B cell (primary cell): ENCODE data around the gene RBBP8NL. TPM values are rescaled to one million over a fixed set of nuclear protein-coding genes. Genes with fewer than 3 reads are reported as not detected.

Source experiments
- ATAC-seq: fragments of 200-7000 bp; cut with Tn5 transposase; one replicate; pipeline ENCODE4 v1.10.0; 2021; ENCODE audit warnings: low read depth, mild to moderate bottlenecking, moderate number of reproducible peaks, moderate library complexity
- CTCF ChIA-PET: fragments of 350-600 bp; sonication (Branson Sonifier 250); formaldehyde crosslinking; loops from one replicate; lab custom pipeline; 2021; ENCODE audit warnings: antibody characterized with exemption, inconsistent platforms; lab: Charles Lee
- POLR2A ChIA-PET: fragments of 350-600 bp; sonication (Branson Sonifier 250); formaldehyde crosslinking; loops from one replicate; lab custom pipeline; 2021; ENCODE audit warnings: antibody characterized with exemption; lab: Charles Lee
- DNase-seq: peaks from one replicate; pipeline ENCODE4 v3.0.0; 2013
- H2AFZ ChIP-seq: 2 replicates; pipeline ENCODE4 v1.6.1; 2012; ENCODE audit warnings: mild to moderate bottlenecking, low read depth, low read length; ENCODE audit not compliant: insufficient read depth, poor library complexity, severe bottlenecking
- H3K27ac ChIP-seq, 2 donors: 1 replicate in 1 of 2; 2 replicates in 1 of 2; pipeline ENCODE4 v1.5.1; 2012 to 2013; ENCODE audit warnings: low read length in 2 of 2, mild to moderate bottlenecking in 2 of 2, moderate library complexity in 1 of 2
- H3K27me3 ChIP-seq, 4 experiments: fragments of 200-600 bp in 1 of 4; sonication (generic) in 1 of 4; replicated peaks in 1 of 4; 1 replicate in 2 of 4; 2 replicates in 2 of 4; pipeline versions ENCODE4 v1.6.1 to v1.7.0; 2013 to 2016; ENCODE audit warnings: low read length in 3 of 4, mild to moderate bottlenecking in 2 of 4, mixed read lengths in 1 of 4, moderate library complexity in 1 of 4; ENCODE audit not compliant: insufficient read depth in 4 of 4, control insufficient read depth in 3 of 4; ENCODE audit errors: control extremely low read depth in 1 of 4
- H3K36me3 ChIP-seq, 2 experiments: replicated peaks in 1 of 2; 1 replicate in 1 of 2; 2 replicates in 1 of 2; pipeline versions ENCODE4 v1.6.1 to v1.7.1; 2013; ENCODE audit warnings: low read length in 1 of 2; ENCODE audit not compliant: insufficient read depth in 2 of 2, control insufficient read depth in 1 of 2; ENCODE audit errors: control extremely low read depth in 1 of 2, extremely low read depth in 1 of 2
- H3K4me1 ChIP-seq, 2 donors: fragments of 200-600 bp in 1 of 2; sonication (generic) in 1 of 2; 1 replicate in 1 of 2; 2 replicates in 1 of 2; pipeline versions ENCODE4 v1.5.1 to v1.6.1; 2013 to 2017; ENCODE audit warnings: low read length in 2 of 2; ENCODE audit not compliant: control insufficient read depth in 2 of 2, insufficient read depth in 2 of 2
- H3K4me2 ChIP-seq: replicated peaks from 2 replicates; pipeline ENCODE3; 2012; ENCODE audit warnings: mild to moderate bottlenecking, low read depth, low read length; ENCODE audit not compliant: poor library complexity, severe bottlenecking
- H3K4me3 ChIP-seq, 5 experiments: fragments of 200-600 bp in 1 of 5; sonication (generic) in 1 of 5; 1 replicate in 3 of 5; 2 replicates in 2 of 5; pipeline versions ENCODE4 v1.5.1 to v1.7.0; 2011 to 2016; ENCODE audit warnings: low read length in 4 of 5, mild to moderate bottlenecking in 4 of 5, low read depth in 2 of 5, control low read depth in 1 of 5, moderate library complexity in 1 of 5; ENCODE audit not compliant: insufficient read depth in 1 of 5; ENCODE audit errors: control extremely low read depth in 1 of 5, extremely low read depth in 1 of 5
- H3K79me2 ChIP-seq: fragments of 200-600 bp; sonication (generic); one replicate; pipeline ENCODE4 v1.6.0; 2016; ENCODE audit warnings: low read length; ENCODE audit not compliant: control insufficient read depth, insufficient read depth
- H3K9ac ChIP-seq: fragments of 200-600 bp; sonication (generic); 2 replicates; pipeline ENCODE4 v1.6.1; 2017; ENCODE audit warnings: mild to moderate bottlenecking, low read length, moderate library complexity
- H3K9me3 ChIP-seq, 3 donors: one replicate each; pipeline versions ENCODE4 v1.6.1 to v1.7.1; 2013; ENCODE audit warnings: low read length in 2 of 3; ENCODE audit not compliant: control insufficient read depth in 2 of 3, insufficient read depth in 1 of 3; ENCODE audit errors: control extremely low read depth in 1 of 3
- H4K20me1 ChIP-seq: 2 replicates; pipeline ENCODE4 v1.6.0; 2012; ENCODE audit warnings: mild to moderate bottlenecking, low read length; ENCODE audit not compliant: insufficient read depth, control insufficient read depth, poor library complexity, severe bottlenecking
- H3K27ac Mint-ChIP-seq: one replicate; pipeline ENCODE4 v1.8.0; 2021; ENCODE audit warnings: mixed read lengths
- H3K27me3 Mint-ChIP-seq: one replicate; pipeline ENCODE4 v1.8.0; 2021; ENCODE audit warnings: mixed read lengths
- H3K4me1 Mint-ChIP-seq: one replicate; pipeline ENCODE4 v1.8.0; 2021; ENCODE audit warnings: mixed read lengths
- H3K4me3 Mint-ChIP-seq: one replicate; pipeline ENCODE4 v1.8.0; 2021; ENCODE audit warnings: mixed read lengths
- H3K9me3 Mint-ChIP-seq: one replicate; pipeline ENCODE4 v1.8.0; 2022; ENCODE audit warnings: mixed read lengths; ENCODE audit not compliant: insufficient read depth
- CTCF ChIP-seq: fragments of 200-600 bp; IDR thresholded peaks from one replicate; pipeline ENCODE4 v1.8.0; 2022; ENCODE audit warnings: antibody characterized with exemption, mild to moderate bottlenecking
- EZH2 ChIP-seq: IDR thresholded peaks from 2 replicates; pipeline ENCODE4 v1.6.1; 2012; ENCODE audit warnings: borderline replicate concordance, low read depth, mild to moderate bottlenecking, moderate library complexity, low read length; ENCODE audit not compliant: insufficient read depth, poor library complexity, severe bottlenecking
- WGBS: methylation state at CpG from one replicate; pipeline ENCODE4 v1.1.5; 2013; ENCODE audit warnings: missing lambda C conversion rate; ENCODE audit not compliant: insufficient coverage; 5-methylcytosine and 5-hydroxymethylcytosine counted together
- intact Hi-C: fragments of 100-400 bp; cut with micrococcal nuclease; formaldehyde crosslinking; loops from one replicate; pipeline ENCODE4 v1.10.0; 2022
- polyA plus RNA-seq: library from polyadenylated mRNA; depleted of rRNA; stranded (reverse); fragments of >200 nt; gene quantifications from 2 replicates; pipeline ENCODE4 v1.2.3, GENCODE V29; 2012
- total RNA-seq, 2 donors: library from RNA; stranded (reverse); fragments of 120-200 nt in 1 of 2; gene quantifications; 1 replicate in 1 of 2; 2 replicates in 1 of 2; pipeline versions ENCODE4 v1.2.3 to v1.2.4, GENCODE V29; 2013 to 2022

The RBBP8NL gene
- total and polyA plus RNA-seq, 2 donors (not counting 1 experiment from before 2014, with no cell fraction given) = not detected

DNA sequence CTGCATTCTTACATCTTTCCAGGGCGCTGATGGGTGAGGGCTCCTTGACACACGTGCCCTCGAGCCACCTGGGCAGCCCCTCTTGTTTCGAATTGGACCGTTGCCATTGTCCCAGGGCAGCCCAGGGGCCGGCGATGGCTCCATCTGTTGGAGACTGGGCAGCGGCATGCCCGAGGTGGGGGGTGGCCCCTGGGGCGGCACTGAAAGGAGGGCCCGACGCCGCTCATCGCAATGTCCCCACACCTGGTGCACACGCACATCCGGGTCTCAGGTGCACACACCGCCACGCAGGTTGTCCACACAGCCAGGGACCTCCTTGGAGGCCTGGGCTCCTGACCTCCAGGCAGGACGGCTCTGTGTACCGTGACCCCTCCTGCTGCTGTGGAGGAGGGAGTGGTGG lies 30.5 kb upstream of the RBBP8NL start:
- Mint-ChIP-seq H3K4me1 (no peaks in the 10 kb centered on the region), H3K9me3 (no peaks in the 10 kb centered on the region), H3K27me3 (peaks cover 10% of the 10 kb centered on the region), H3K27ac (no peak overlapping the region), H3K4me3 (no peak overlapping the region)
- no peak overlapping the region for H3K9ac ChIP-seq
- H3K4me2 ChIP-seq = no peak overlapping the region
- H3K36me3 ChIP-seq = no peaks in the 10 kb centered on the region
- WGBS = 93% methylated on average over 20 of the region's 20 CpGs
- no peak overlapping the region for H3K4me3 ChIP-seq
- no peak for ATAC-seq
- no peak overlapping the region for H3K27ac ChIP-seq
- intact Hi-C loops = no loop called here
- DNase-seq = no peak
- TF ChIP-seq EZH2 = no peak
- TF ChIP-seq CTCF = no peak
- CTCF ChIA-PET = no interaction called here
- POLR2A ChIA-PET = no interaction called here
- peaks cover 0 to 2% (median 0%) of the 10 kb centered on the region in 3 donors for H3K9me3 ChIP-seq
- peaks cover 0 to 4% (median 0%) of the 10 kb centered on the region in 4 experiments for H3K27me3 ChIP-seq
- no peaks in the 10 kb centered on the region for H3K79me2 ChIP-seq
- no peaks in the 10 kb centered on the region for H3K4me1 ChIP-seq
- no peak overlapping the region for H2AFZ ChIP-seq
- H4K20me1 ChIP-seq = no peaks in the 10 kb centered on the region

DNA sequence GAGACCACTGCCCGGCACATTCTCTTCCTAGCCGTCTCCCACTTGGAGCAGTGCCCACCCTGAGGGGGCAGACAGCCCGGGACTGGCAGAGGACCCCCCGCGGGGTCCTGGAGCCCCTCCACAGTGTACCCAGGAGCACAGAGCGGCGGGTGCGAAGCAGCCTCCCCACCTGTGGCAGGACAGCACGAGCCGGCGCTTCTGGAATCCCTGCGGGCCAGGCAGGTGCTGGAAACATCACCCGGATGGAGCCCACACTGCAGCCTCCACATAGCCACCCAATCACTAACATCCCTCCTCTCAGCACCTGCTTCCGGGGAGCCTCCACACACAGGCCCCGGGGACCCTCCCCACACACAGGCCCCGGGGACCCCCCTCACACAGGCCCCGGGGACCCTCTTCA lies 29.8 kb upstream of the RBBP8NL start:
- H3K27ac Mint-ChIP-seq = no peak overlapping the region
- Histone ChIP-seq H3K36me3 (no peaks in the 10 kb centered on the region), H3K9ac (no peak overlapping the region), H3K9me3 (peaks cover 0 to 2% (median 0%) of the 10 kb centered on the region in 3 donors), H3K27ac (no peak overlapping the region), H2AFZ (no peak overlapping the region), H3K4me2 (no peak overlapping the region), H3K4me3 (no peak overlapping the region), H4K20me1 (no peaks in the 10 kb centered on the region), H3K79me2 (no peaks in the 10 kb centered on the region), H3K27me3 (peaks cover 0 to 4% (median 0%) of the 10 kb centered on the region in 4 experiments), H3K4me1 (no peaks in the 10 kb centered on the region)
- H3K4me1 Mint-ChIP-seq = no peaks in the 10 kb centered on the region
- no peak overlapping the region for H3K4me3 Mint-ChIP-seq
- POLR2A ChIA-PET = no interaction called here
- no peaks in the 10 kb centered on the region for H3K9me3 Mint-ChIP-seq
- no peak for ATAC-seq
- H3K27me3 Mint-ChIP-seq = peaks cover 10% of the 10 kb centered on the region
- intact Hi-C loops = no loop called here
- DNase-seq = no peak
- WGBS = 91% methylated on average over 17 of the region's 17 CpGs
- TF ChIP-seq EZH2 (no peak), CTCF (no peak)
- CTCF ChIA-PET = no interaction called here
